ENCODE results near the gene COX8A. TPM values are rescaled to one million over a fixed set of nuclear protein-coding genes. Genes with fewer than 3 reads are reported as not detected.

COX8A gene
- total and polyA plus RNA-seq, 9 of the 15 experiments (the other 6 are each of a cell fraction or from before 2014, with no cell fraction given) = 274 to 1,206 (median 526) TPM

DNA sequence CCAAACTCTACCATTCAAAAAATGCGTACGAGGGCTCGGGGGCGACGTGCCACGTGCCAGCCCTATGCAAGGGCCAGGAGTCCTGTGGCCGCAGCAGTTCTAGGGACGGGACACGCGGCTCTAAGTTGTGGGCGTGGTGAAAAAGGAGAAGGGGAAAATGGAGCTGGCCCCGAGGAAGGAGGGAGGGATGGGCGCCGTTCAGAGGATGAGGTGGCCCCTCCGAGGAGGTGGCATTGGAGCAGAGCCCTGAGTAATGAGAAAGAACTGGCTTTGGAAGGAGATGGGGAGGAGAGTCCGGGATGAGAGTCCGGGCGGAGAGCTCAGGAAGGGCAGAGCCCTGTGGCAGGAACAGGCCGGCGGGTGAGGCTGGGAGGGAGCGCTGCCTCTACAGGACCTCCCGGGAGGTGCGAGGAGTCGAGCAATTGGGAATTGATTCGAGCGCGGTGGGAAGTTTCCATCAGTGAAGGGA is 32.8 kb downstream of the COX8A start (continued):
- TF ChIP-seq, protein P1, sequence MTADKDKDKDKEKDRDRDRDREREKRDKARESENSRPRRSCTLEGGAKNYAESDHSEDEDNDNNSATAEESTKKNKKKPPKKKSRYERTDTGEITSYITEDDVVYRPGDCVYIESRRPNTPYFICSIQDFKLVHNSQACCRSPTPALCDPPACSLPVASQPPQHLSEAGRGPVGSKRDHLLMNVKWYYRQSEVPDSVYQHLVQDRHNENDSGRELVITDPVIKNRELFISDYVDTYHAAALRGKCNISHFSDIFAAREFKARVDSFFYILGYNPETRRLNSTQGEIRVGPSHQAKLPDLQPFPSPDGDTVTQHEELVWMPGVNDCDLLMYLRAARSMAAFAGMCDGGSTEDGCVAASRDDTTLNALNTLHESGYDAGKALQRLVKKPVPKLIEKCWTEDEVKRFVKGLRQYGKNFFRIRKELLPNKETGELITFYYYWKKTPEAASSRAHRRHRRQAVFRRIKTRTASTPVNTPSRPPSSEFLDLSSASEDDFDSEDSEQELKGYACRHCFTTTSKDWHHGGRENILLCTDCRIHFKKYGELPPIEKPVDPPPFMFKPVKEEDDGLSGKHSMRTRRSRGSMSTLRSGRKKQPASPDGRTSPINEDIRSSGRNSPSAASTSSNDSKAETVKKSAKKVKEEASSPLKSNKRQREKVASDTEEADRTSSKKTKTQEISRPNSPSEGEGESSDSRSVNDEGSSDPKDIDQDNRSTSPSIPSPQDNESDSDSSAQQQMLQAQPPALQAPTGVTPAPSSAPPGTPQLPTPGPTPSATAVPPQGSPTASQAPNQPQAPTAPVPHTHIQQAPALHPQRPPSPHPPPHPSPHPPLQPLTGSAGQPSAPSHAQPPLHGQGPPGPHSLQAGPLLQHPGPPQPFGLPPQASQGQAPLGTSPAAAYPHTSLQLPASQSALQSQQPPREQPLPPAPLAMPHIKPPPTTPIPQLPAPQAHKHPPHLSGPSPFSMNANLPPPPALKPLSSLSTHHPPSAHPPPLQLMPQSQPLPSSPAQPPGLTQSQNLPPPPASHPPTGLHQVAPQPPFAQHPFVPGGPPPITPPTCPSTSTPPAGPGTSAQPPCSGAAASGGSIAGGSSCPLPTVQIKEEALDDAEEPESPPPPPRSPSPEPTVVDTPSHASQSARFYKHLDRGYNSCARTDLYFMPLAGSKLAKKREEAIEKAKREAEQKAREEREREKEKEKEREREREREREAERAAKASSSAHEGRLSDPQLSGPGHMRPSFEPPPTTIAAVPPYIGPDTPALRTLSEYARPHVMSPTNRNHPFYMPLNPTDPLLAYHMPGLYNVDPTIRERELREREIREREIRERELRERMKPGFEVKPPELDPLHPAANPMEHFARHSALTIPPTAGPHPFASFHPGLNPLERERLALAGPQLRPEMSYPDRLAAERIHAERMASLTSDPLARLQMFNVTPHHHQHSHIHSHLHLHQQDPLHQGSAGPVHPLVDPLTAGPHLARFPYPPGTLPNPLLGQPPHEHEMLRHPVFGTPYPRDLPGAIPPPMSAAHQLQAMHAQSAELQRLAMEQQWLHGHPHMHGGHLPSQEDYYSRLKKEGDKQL (CRISPR knock-in tag; IDR thresholded peaks at IDR 0.05; ENCODE audit: borderline replicate concordance) = no peak
- TF ChIP-seq FOXK2 (conservative IDR thresholded peaks at IDR 0.05 in 1 of 2, IDR thresholded peaks at IDR 0.05 in 1 of 2; ENCODE audit: low read depth in 2 of 2) = no peak
- TF ChIP-seq SPI1 (IDR thresholded peaks at IDR 0.05; ENCODE audit: borderline replicate concordance, low read depth, low read length) = peak; percentile 62; the same call in 1 of the 2 replicates
- TF ChIP-seq ZC3H4 (CRISPR knock-in tag; IDR thresholded peaks at IDR 0.05; ENCODE audit: borderline replicate concordance) = peak; percentile 44; the same call in 1 of the 2 replicates
- TF ChIP-seq BHLHE40 (IDR thresholded peaks at IDR 0.05; ENCODE audit: low read length) = peak; percentile 48
- 0 out of 2 replicates have a peak, but pooled peaks have one; percentile 16 for TF ChIP-seq POLR2A (conservative IDR thresholded peaks at IDR 0.05)
- TF ChIP-seq, protein P2, sequence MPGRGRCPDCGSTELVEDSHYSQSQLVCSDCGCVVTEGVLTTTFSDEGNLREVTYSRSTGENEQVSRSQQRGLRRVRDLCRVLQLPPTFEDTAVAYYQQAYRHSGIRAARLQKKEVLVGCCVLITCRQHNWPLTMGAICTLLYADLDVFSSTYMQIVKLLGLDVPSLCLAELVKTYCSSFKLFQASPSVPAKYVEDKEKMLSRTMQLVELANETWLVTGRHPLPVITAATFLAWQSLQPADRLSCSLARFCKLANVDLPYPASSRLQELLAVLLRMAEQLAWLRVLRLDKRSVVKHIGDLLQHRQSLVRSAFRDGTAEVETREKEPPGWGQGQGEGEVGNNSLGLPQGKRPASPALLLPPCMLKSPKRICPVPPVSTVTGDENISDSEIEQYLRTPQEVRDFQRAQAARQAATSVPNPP (IDR thresholded peaks at IDR 0.05; ENCODE audit: borderline replicate concordance, insufficient read depth, insufficient read length) = no peak
- no peak for TF ChIP-seq CAMTA2 (CRISPR knock-in tag; conservative IDR thresholded peaks at IDR 0.05)
- TF ChIP-seq TAL1 (IDR thresholded peaks at IDR 0.05) = no peak
- TF ChIP-seq, protein P3, sequence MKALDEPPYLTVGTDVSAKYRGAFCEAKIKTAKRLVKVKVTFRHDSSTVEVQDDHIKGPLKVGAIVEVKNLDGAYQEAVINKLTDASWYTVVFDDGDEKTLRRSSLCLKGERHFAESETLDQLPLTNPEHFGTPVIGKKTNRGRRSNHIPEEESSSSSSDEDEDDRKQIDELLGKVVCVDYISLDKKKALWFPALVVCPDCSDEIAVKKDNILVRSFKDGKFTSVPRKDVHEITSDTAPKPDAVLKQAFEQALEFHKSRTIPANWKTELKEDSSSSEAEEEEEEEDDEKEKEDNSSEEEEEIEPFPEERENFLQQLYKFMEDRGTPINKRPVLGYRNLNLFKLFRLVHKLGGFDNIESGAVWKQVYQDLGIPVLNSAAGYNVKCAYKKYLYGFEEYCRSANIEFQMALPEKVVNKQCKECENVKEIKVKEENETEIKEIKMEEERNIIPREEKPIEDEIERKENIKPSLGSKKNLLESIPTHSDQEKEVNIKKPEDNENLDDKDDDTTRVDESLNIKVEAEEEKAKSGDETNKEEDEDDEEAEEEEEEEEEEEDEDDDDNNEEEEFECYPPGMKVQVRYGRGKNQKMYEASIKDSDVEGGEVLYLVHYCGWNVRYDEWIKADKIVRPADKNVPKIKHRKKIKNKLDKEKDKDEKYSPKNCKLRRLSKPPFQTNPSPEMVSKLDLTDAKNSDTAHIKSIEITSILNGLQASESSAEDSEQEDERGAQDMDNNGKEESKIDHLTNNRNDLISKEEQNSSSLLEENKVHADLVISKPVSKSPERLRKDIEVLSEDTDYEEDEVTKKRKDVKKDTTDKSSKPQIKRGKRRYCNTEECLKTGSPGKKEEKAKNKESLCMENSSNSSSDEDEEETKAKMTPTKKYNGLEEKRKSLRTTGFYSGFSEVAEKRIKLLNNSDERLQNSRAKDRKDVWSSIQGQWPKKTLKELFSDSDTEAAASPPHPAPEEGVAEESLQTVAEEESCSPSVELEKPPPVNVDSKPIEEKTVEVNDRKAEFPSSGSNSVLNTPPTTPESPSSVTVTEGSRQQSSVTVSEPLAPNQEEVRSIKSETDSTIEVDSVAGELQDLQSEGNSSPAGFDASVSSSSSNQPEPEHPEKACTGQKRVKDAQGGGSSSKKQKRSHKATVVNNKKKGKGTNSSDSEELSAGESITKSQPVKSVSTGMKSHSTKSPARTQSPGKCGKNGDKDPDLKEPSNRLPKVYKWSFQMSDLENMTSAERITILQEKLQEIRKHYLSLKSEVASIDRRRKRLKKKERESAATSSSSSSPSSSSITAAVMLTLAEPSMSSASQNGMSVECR (CRISPR knock-in tag; IDR thresholded peaks at IDR 0.05) = 0 out of 2 replicates have a peak, but pooled peaks have one; percentile 17
- peak; percentile 11 for TF ChIP-seq SIRT6 (IDR thresholded peaks at IDR 0.05; ENCODE audit: low read depth, low read length)
- no peak for TF ChIP-seq ARHGAP35 (IDR thresholded peaks at IDR 0.05; ENCODE audit: partially characterized antibody)
- TF ChIP-seq, protein P4, sequence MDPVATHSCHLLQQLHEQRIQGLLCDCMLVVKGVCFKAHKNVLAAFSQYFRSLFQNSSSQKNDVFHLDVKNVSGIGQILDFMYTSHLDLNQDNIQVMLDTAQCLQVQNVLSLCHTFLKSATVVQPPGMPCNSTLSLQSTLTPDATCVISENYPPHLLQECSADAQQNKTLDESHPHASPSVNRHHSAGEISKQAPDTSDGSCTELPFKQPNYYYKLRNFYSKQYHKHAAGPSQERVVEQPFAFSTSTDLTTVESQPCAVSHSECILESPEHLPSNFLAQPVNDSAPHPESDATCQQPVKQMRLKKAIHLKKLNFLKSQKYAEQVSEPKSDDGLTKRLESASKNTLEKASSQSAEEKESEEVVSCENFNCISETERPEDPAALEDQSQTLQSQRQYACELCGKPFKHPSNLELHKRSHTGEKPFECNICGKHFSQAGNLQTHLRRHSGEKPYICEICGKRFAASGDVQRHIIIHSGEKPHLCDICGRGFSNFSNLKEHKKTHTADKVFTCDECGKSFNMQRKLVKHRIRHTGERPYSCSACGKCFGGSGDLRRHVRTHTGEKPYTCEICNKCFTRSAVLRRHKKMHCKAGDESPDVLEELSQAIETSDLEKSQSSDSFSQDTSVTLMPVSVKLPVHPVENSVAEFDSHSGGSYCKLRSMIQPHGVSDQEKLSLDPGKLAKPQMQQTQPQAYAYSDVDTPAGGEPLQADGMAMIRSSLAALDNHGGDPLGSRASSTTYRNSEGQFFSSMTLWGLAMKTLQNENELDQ (CRISPR knock-in tag; IDR thresholded peaks at IDR 0.05; ENCODE audit: borderline replicate concordance) = no peak

Data from K562 (cell line).